Thyroid gland (tissue), 4 donors: ENCODE measurements around the gene IGF2R. TPM values are rescaled to one million over a fixed set of nuclear protein-coding genes. Genes with fewer than 3 reads are reported as not detected.

Experiments used
- DNase-seq, 2 donors: peaks; one replicate each; pipeline ENCODE4 v3.0.0-alpha.2; 2019
- H3K27ac ChIP-seq, 3 donors: fragments of 200-600 bp; sonication (generic); 1 replicate in 2 of 3; 2 replicates in 1 of 3; pipeline ENCODE4 v1.5.1; 2016 to 2019; ENCODE audit warnings: mild to moderate bottlenecking in 1 of 3, moderate library complexity in 1 of 3
- H3K27me3 ChIP-seq: fragments of 200-600 bp; sonication (generic); one replicate; pipeline ENCODE4 v1.5.1; 2019
- H3K36me3 ChIP-seq, 2 donors: fragments of 200-600 bp; sonication (generic); one replicate each; pipeline ENCODE4 v1.5.1; 2016 to 2019
- H3K4me1 ChIP-seq, 2 donors: fragments of 200-600 bp; sonication (generic); one replicate each; pipeline ENCODE4 v1.5.1; 2017 to 2019
- H3K4me3 ChIP-seq, 3 donors: fragments of 200-600 bp; sonication (generic); replicated peaks in 1 of 3; 1 replicate in 2 of 3; 2 replicates in 1 of 3; pipeline ENCODE4 v1.5.1; 2016; ENCODE audit warnings: mild to moderate bottlenecking in 1 of 3
- H3K9me3 ChIP-seq: fragments of 200-600 bp; sonication (generic); one replicate; pipeline ENCODE4 v1.5.1; 2017
- CTCF ChIP-seq, 6 experiments: fragments of 200-600 bp in 3 of 6; fragments of 450-650 bp in 3 of 6; sonication (generic) in 3 of 6; IDR thresholded peaks; one replicate each; pipeline ENCODE4 v1.5.1; 2016 to 2019; ENCODE audit warnings: antibody characterized with exemption in 6 of 6, mild to moderate bottlenecking in 2 of 6, inconsistent platforms in 1 of 6, moderate library complexity in 1 of 6
- POLR2A ChIP-seq, 2 donors: fragments of 450-650 bp; IDR thresholded peaks; one replicate each; pipeline ENCODE4 v1.6.1; 2017; ENCODE audit warnings: antibody characterized with exemption in 2 of 2, mild to moderate bottlenecking in 2 of 2, moderate library complexity in 1 of 2
- WGBS, 2 donors: methylation state at CpG; one replicate each; pipeline ENCODE4 v1.1.5; 2017; 5-methylcytosine and 5-hydroxymethylcytosine counted together
- intact Hi-C: fragments of 100-400 bp; cut with DNase I; formaldehyde crosslinking; loops from one replicate; pipeline ENCODE4 v1.15.1; 2023
- total RNA-seq, 4 donors: library from RNA; depleted of rRNA; stranded (reverse); fragments of >200 nt; gene quantifications; one replicate each; pipeline ENCODE4 v1.2.3, GENCODE V29; 2016

Gene IGF2R
- total RNA-seq, 4 donors from 2014 or later, result 82.1 to 104 (median 94.2) TPM

GRCh38 chr6:160004419-160005175 lies 35.7 kb downstream of the IGF2R start:
- no peaks in the 10 kb centered on the region for H3K27me3 ChIP-seq
- H3K4me3 ChIP-seq, result no peak overlapping the region
- H3K36me3 ChIP-seq, result no peaks in the 10 kb centered on the region
- intact Hi-C loops, result no loop called here
- H3K4me1 ChIP-seq, result peaks cover 5 to 30% of the 10 kb centered on the region in 2 donors
- no peak for TF ChIP-seq POLR2A (IDR thresholded peaks at IDR 0.05)
- TF ChIP-seq CTCF (IDR thresholded peaks at IDR 0.05), result no peak
- peak; percentile 36 to 42 for DNase-seq
- H3K9me3 ChIP-seq, result no peaks in the 10 kb centered on the region
- 93 to 96% methylated on average over 17 to 18 of the region's 21 CpGs for WGBS, 2 donors
- H3K27ac ChIP-seq, result no peak overlapping the region

GRCh38 chr6:160005211-160005610 lies 36.3 kb downstream of the IGF2R start:
- H3K9me3 ChIP-seq, result no peaks in the 10 kb centered on the region
- peaks cover 0 to under 1% of the 10 kb centered on the region in 2 donors for H3K36me3 ChIP-seq
- H3K4me3 ChIP-seq, result no peak overlapping the region
- peaks cover 5 to 30% of the 10 kb centered on the region in 2 donors for H3K4me1 ChIP-seq
- H3K27me3 ChIP-seq, result no peaks in the 10 kb centered on the region
- TF ChIP-seq CTCF (IDR thresholded peaks at IDR 0.05) (no peak), POLR2A (IDR thresholded peaks at IDR 0.05) (no peak)
- WGBS, 2 donors, result 85 to 89% methylated on average over 16 to 24 of the region's 31 CpGs
- H3K27ac ChIP-seq, result no peak overlapping the region
- intact Hi-C loops, result no loop called here
- DNase-seq, result no peak

GRCh38 chr6:160005861-160006540 lies 37.1 kb downstream of the IGF2R start:
- H3K27me3 ChIP-seq, result no peaks in the 10 kb centered on the region
- no peak for TF ChIP-seq POLR2A (IDR thresholded peaks at IDR 0.05)
- no peak for TF ChIP-seq CTCF (IDR thresholded peaks at IDR 0.05)
- peaks cover 5 to 30% of the 10 kb centered on the region in 2 donors for H3K4me1 ChIP-seq
- WGBS, 2 donors, result 71 to 77% methylated on average over 46 to 50 of the region's 57 CpGs
- peaks cover 0 to 2% of the 10 kb centered on the region in 2 donors for H3K36me3 ChIP-seq
- no peaks in the 10 kb centered on the region for H3K9me3 ChIP-seq
- no peak overlapping the region for H3K4me3 ChIP-seq
- H3K27ac ChIP-seq, result no peak overlapping the region
- peak; percentile 60 to 61 for DNase-seq
- intact Hi-C loops, result no loop called here

- whole genome bisulfite sequencing, 2 donors, result 90 to 96% methylated on average over 1 of the region's 1 CpG
- H3K27ac ChIP-seq, result no peak overlapping the region
- H3K36me3 ChIP-seq, result peaks cover 0 to 2% of the 10 kb centered on the region in 2 donors
These were observed 38.3 kb downstream of the IGF2R start for GRCh38 chr6:160007145-160007544.

More at GRCh38 chr6:160007145-160007544, 38.3 kb downstream of the IGF2R start:
- DNase-seq, result no peak
- TF ChIP-seq POLR2A (IDR thresholded peaks at IDR 0.05) (no peak), CTCF (IDR thresholded peaks at IDR 0.05) (no peak)
- no peaks in the 10 kb centered on the region for H3K9me3 ChIP-seq
- H3K4me3 ChIP-seq, result no peak overlapping the region
- no peaks in the 10 kb centered on the region for H3K27me3 ChIP-seq
- intact Hi-C loops, result no loop called here
- H3K4me1 ChIP-seq, result peaks cover 5 to 30% of the 10 kb centered on the region in 2 donors
